ENCODE measurements around the gene SLC37A4.

DNA sequence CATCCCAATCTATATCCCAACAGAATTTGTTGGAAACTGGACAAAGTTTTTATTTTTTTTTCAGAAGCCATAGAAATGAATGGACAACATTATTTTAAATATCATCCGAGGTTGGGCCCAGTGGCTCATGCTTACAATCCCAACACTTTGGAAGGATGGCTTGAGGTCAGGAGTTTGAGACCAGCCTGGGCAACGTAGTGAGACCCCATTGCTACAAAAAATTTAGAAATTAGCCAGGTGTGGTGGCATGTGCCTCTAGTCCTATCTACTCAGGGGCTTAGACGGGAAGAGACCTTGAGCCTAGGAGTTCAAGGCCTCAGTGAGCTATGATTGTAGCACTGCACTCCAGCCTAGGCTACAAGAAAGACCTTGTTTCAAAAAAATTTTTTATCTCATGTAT, 4.1 kb upstream of the SLC37A4 start:
- TF ChIP-seq CTCF (IDR thresholded peaks at IDR 0.05; ENCODE audit: extremely low read depth in 1 of 2, insufficient read depth in 1 of 2, low read depth in 1 of 2, low read length in 2 of 2), result no peak
- TF ChIP-seq MAX (IDR thresholded peaks at IDR 0.05; ENCODE audit: insufficient read depth, insufficient read length), result no peak
- no peak for TF ChIP-seq EZH2 (IDR thresholded peaks at IDR 0.05; ENCODE audit: borderline replicate concordance, low read depth, low read length, severe bottlenecking)
- no peak for TF ChIP-seq POLR2A (IDR thresholded peaks at IDR 0.05; ENCODE audit: low read depth, low read length)
- no peak for TF ChIP-seq MYC (IDR thresholded peaks at IDR 0.05; ENCODE audit: low read depth, low read length)
- TF ChIP-seq FOS (IDR thresholded peaks at IDR 0.05; ENCODE audit: borderline replicate concordance, insufficient read depth, low read length), result no peak

All from endothelial cell of umbilical vein (primary cell).